SU-DHL-6 (cell line): Measurements from ENCODE around the gene SPATA6.

Experiments
- H2AFZ ChIP-seq: fragments of 200-600 bp; sonication (generic); 2 replicates; pipeline ENCODE4 v1.6.1; 2014; ENCODE audit warnings: low read depth, mild to moderate bottlenecking, moderate library complexity, mixed read lengths, antibody characterized with exemption, low read length; ENCODE audit not compliant: severe bottlenecking
- H3F3A ChIP-seq: fragments of 200-600 bp; shearing (Covaris generic); 2 replicates; pipeline ENCODE4 v1.6.0; 2016; ENCODE audit warnings: antibody characterized with exemption, mild to moderate bottlenecking; ENCODE audit not compliant: insufficient read depth
- H3K27ac ChIP-seq: fragments of 200-600 bp; sonication (generic); 2 replicates; pipeline ENCODE4 v1.5.1; 2016; ENCODE audit warnings: low read depth, mild to moderate bottlenecking, low read length, moderate library complexity, mixed read lengths
- H3K27me3 ChIP-seq: fragments of 200-600 bp; sonication (generic), shearing (Covaris generic); 2 replicates; pipeline ENCODE4 v1.6.0; 2014; ENCODE audit warnings: mild to moderate bottlenecking, low read length
- H3K36me3 ChIP-seq: fragments of 200-600 bp; sonication (generic); 2 replicates; pipeline ENCODE4 v1.6.1; 2014; ENCODE audit warnings: mild to moderate bottlenecking, low read length, mixed read lengths
- H3K4me2 ChIP-seq: fragments of 300-600, 200-600 bp; shearing (Covaris generic), sonication (generic); 2 replicates; pipeline ENCODE4 v1.6.0; 2014; ENCODE audit warnings: low read length, low read depth, mild to moderate bottlenecking; ENCODE audit not compliant: poor library complexity, severe bottlenecking
- H3K4me3 ChIP-seq: fragments of 200-600 bp; sonication (generic); 2 replicates; pipeline ENCODE4 v1.5.1; 2014; ENCODE audit warnings: antibody characterized with exemption, low read length, mild to moderate bottlenecking, mixed read lengths; ENCODE audit not compliant: insufficient read depth, poor library complexity, severe bottlenecking
- H3K79me2 ChIP-seq: fragments of 200-600 bp; sonication (generic); 2 replicates; pipeline ENCODE4 v1.6.1; 2014; ENCODE audit warnings: mild to moderate bottlenecking, low read length, moderate library complexity; ENCODE audit not compliant: insufficient read depth
- H3K9ac ChIP-seq: fragments of 200-600 bp; sonication (generic); 2 replicates; pipeline ENCODE4 v1.7.0; 2014; ENCODE audit warnings: mild to moderate bottlenecking, low read length
- H3K9me2 ChIP-seq: fragments of 200-600 bp; sonication (generic); replicated peaks from 2 replicates; pipeline ENCODE4 v1.6.1; 2014; ENCODE audit warnings: low read length; ENCODE audit not compliant: insufficient read depth
- H3K9me3 ChIP-seq: fragments of 200-600 bp; sonication (generic); 2 replicates; pipeline ENCODE4 v1.6.1; 2014; ENCODE audit warnings: low read length, mixed read lengths; ENCODE audit not compliant: insufficient read depth
- H4K20me1 ChIP-seq: fragments of 200-600 bp; sonication (generic); 2 replicates; pipeline ENCODE4 v1.6.1; 2014; ENCODE audit warnings: low read depth, mild to moderate bottlenecking, antibody characterized with exemption, low read length, moderate library complexity, mixed read lengths
- CTCF ChIP-seq: fragments of 200-600 bp; sonication (generic); IDR thresholded peaks from one replicate; pipeline ENCODE4 v1.5.1; 2017; ENCODE audit warnings: antibody characterized with exemption, mild to moderate bottlenecking, low read length, moderate library complexity; ENCODE audit not compliant: insufficient read depth, poor library complexity, severe bottlenecking
- EZH2phosphoT487 ChIP-seq: fragments of 200-600 bp; sonication (generic), shearing (Covaris generic); conservative IDR thresholded peaks from 2 replicates; pipeline ENCODE4 v1.6.1; 2018; ENCODE audit warnings: mild to moderate bottlenecking, antibody characterized with exemption, low read length, moderate library complexity, mixed read lengths

The SPATA6 gene

DNA sequence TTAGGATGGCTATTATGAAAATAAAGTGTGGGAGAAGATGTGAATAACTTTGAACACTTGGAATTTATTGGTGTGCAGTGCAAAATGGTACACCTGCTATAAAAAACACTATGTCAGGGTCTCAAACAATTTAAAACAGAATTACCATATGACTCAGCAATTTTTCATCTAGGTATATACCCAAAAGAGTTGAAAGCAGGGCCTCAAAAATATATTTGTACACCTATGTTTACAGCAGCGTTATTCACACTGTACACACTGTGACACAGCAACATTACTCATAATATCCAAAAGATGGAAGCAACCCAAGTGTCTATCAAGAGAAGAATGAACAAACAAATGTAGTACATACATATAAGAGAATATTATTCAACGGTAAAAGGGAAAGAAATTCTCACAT, 75.8 kb downstream of the SPATA6 start:
- Histone ChIP-seq H3K27ac (no peak overlapping the region), H3K4me3 (no peak overlapping the region), H3K4me2 (no peak overlapping the region), H4K20me1 (no peaks in the 10 kb centered on the region), H3K79me2 (no peaks in the 10 kb centered on the region), H3K9me2 (no peaks in the 10 kb centered on the region), H2AFZ (no peak overlapping the region), H3F3A (no peaks in the 10 kb centered on the region), H3K27me3 (no peaks in the 10 kb centered on the region), H3K9ac (no peak overlapping the region), H3K36me3 (no peaks in the 10 kb centered on the region), H3K9me3 (no peaks in the 10 kb centered on the region)
- TF ChIP-seq CTCF (no peak), EZH2phosphoT487 (no peak)

- Histone ChIP-seq H3K4me2 (no peak overlapping the region), H3K9me3 (no peaks in the 10 kb centered on the region), H3F3A (no peaks in the 10 kb centered on the region), H2AFZ (no peak overlapping the region), H3K4me3 (no peak overlapping the region), H3K79me2 (no peaks in the 10 kb centered on the region), H3K9ac (no peak overlapping the region), H3K27ac (no peak overlapping the region), H3K9me2 (no peaks in the 10 kb centered on the region), H3K27me3 (no peaks in the 10 kb centered on the region), H4K20me1 (no peaks in the 10 kb centered on the region), H3K36me3 (no peaks in the 10 kb centered on the region)
- TF ChIP-seq EZH2phosphoT487: no peak
- no peak for TF ChIP-seq CTCF
Measured at GRCh38 chr1:48391926-48392325, 80.1 kb downstream of the SPATA6 start.

DNA sequence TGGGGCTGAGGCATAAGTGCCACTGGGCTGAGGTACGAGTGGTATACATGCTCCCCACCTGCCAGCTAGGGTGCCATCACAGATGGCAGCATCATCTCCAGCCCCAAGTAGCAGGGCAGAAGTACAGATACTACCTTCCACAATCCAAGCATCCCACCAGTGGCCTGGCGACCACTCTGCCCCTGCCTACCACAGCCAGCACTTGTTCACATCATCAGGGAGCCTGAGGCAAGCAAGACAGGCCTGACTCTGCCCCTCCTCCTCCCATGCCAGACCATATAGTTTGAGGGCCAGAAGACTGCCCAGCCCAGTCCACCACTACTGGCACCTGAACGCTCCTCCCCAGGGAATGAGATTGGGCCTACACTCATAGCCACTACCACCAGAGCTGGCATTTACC, 84.6 kb downstream of the SPATA6 start:
- Histone ChIP-seq H2AFZ (no peak overlapping the region), H3K9me3 (no peaks in the 10 kb centered on the region), H3K36me3 (no peaks in the 10 kb centered on the region), H3K4me3 (no peak overlapping the region), H3K79me2 (no peaks in the 10 kb centered on the region), H3K4me2 (no peak overlapping the region), H3F3A (no peaks in the 10 kb centered on the region), H3K9me2 (no peaks in the 10 kb centered on the region), H3K27ac (no peak overlapping the region), H3K9ac (no peak overlapping the region), H4K20me1 (0 out of 2 replicates have a peak, but pooled peaks cover 2% of the 10 kb centered on the region), H3K27me3 (no peaks in the 10 kb centered on the region)
- no peak for TF ChIP-seq CTCF
- no peak for TF ChIP-seq EZH2phosphoT487
